Measurements from ENCODE around the gene PACSIN2.

Gene PACSIN2

DNA sequence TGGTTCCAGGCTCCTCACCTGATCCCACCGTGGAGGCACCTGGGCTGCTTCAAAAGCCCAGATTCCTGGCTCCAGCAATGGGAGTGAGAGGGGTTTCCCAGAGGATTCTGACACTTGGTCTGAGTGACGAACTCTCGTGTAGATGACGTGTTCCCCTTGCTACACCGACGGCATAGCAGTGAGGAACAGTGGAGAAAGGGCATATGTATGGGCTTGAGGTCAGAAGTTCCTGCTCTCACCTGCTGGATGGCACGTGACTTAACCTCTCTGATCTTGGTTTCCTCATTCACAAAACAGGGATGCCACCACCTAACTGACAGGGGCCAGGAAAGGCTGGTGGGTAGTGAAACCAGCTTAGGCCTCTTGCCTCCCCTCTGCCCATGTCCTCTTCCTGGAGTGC is 127.8 kb downstream of the PACSIN2 start:
- no peak for DNase-seq (ENCODE audit: extremely low read depth in 1 of 2, low read depth in 1 of 2)

- no peak for DNase-seq (ENCODE audit: extremely low read depth in 1 of 2, low read depth in 1 of 2)
Measured at GRCh38 chr22:42885446-42885845, 129.5 kb downstream of the PACSIN2 start.

- DNase-seq (ENCODE audit: extremely low read depth in 1 of 2, low read depth in 1 of 2), result no peak
Measured at GRCh38 chr22:42884616-42885375, 130.2 kb downstream of the PACSIN2 start.

- no peak for DNase-seq (ENCODE audit: extremely low read depth in 1 of 2, low read depth in 1 of 2)
Measured at GRCh38 chr22:42883970-42884369, 131.0 kb downstream of the PACSIN2 start.

- DNase-seq (ENCODE audit: extremely low read depth in 1 of 2, low read depth in 1 of 2), result no peak
Measured at GRCh38 chr22:42883121-42883520, 131.8 kb downstream of the PACSIN2 start.

- DNase-seq (ENCODE audit: extremely low read depth in 1 of 2, low read depth in 1 of 2), result no peak
Measured at GRCh38 chr22:42881982-42882656, 132.8 kb downstream of the PACSIN2 start.

DNA sequence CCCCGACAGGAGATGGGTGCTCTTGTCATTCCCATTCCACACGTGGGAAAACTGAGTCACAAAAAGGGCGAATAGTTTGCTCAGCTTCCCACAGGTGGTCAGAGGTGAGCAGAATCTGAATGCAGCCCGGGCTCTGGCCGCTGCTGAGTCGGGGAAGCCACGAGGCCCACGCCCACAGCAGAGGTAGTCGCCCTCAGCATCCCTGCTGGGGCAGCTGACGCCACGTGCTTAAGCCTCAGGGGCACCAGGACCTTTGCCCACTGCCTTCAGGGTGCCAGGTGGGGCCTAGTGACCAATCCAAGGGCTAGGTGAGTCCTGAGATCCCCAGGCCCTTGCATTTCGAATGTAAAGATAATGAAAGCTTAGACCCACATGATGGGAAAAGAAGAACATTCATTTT is 133.7 kb downstream of the PACSIN2 start:
- DNase-seq (ENCODE audit: extremely low read depth in 1 of 2, low read depth in 1 of 2), result no peak

- DNase-seq (ENCODE audit: extremely low read depth in 1 of 2, low read depth in 1 of 2), result no peak
Measured at GRCh38 chr22:42880815-42881214, 134.1 kb downstream of the PACSIN2 start.

DNA sequence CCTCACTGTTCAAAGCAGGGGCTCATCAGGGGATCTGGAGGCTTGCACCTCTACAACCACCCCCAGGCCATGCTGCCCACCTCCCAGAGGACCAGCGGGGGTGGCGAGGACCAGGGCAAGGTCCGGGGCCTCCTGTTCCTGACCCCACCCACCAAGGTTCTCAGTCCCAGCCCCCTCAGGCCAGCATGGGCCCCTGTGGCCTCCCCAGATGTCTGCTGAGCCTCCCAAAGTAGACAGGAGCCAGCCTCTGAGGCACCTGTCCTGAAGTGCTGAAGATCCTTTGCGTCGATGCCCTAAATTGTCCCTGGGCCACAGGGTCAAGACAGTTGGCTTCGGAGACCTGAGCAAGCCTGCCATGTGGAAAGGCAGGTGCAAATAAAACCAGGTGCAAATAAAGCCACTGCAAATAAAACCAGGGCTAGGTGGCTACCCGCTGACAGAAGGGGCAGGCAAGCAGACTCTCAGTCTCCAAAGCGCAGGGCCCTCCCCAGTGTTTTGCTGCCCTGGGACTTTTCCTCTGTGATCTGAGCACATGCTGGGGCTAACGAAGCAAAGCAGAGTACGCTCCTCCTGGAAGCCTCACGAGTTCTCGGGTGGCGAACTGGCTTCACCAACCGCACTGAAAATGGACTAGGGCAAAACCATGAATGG is 135.5 kb downstream of the PACSIN2 start:
- no peak for DNase-seq (ENCODE audit: extremely low read depth in 1 of 2, low read depth in 1 of 2)

DNA sequence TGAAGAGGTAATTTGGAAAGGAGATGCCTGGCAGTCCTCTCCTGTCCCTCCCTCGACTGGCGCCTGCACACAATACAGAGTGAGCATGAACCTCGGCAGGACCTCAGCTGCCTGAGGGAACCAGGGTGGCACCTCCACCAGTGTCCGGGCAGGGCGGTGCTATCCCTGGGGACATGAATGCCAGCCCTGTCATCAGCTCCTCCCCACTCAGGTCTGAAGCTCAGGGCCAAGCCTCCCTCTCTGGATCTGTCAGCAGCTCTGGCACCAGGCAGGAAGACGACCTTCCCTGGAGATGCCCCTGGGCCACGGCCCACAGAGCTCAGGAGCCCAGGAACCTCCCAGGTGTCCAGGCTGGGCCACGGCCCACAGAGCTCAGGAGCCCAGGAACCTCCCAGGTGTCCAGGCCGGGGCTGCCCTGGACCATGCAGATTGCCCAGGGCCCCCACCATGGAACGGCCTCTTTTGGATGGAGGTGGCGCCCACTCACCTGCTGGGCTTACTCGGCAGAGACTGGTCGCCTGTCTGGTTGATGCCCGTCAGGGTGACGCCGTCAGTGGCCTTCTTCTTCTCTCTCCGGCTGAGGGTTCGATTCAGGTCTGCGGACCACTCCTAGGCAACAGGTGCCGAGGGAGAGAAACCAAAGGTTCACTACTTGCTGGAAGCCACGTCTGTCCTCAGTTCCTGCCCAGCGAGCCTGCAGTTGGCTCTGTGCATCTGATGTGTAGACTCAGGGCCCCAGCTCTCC is 136.2 kb downstream of the PACSIN2 start:
- DNase-seq (ENCODE audit: extremely low read depth in 1 of 2, low read depth in 1 of 2), result no peak

DNA sequence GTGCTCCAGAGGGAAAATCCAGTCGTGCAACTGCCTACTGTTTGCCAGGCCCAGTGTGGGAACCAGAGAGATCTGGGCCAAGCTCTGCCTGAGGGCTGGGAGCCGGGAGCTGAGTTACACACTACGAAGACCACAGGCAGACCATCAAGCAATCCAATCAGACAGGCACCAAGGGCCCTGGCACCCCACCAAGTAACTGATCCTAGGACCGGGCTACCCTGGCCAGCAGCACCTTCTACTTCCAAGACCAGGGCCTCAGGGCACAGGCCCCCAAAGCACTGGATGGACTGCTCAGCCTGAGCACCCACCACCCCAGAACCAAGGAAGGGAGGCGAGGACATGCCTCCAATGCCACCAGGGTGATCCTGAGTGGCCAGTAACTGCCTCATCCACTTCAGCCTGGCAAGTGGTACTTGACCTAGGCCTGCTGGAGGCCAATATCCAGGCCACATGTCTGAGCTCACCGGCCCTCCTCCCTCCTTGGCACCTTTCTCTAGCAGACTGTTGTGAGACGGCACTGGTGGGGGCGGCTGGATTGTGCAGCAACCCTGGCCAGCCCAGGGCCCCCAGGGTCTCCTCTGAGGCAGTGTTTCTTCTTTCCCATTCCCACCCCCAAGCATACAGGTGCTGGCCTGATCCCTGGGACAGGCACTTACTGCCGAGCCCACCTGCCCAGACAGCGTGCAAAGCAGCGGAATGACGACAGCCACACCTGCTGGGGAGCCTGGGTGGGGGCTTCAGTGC is 137.2 kb downstream of the PACSIN2 start:
- no peak for DNase-seq (ENCODE audit: extremely low read depth in 1 of 2, low read depth in 1 of 2)

GRCh38 chr22:42877158-42877557 is 137.8 kb downstream of the PACSIN2 start:
- DNase-seq (ENCODE audit: extremely low read depth in 1 of 2, low read depth in 1 of 2), result no peak

DNA sequence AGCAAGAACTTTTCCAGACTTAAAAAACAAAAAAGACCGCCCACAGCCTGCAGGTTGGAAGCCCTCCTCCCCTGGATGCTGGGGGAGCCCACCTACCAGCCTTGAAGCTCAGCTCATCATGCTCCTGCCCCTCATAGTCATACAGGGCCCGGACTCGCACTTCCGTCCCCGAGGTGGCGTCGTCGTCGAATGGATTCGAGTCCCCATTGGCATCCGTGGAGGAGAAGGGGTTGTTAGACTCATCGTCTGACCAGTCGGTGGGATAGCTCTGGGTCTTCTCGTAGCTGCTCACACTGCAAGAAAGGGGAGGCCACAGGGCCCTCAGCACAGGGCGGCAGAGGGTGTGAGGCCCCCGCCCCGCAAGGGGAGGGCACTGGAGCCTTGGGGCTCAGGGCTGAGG is 138.9 kb downstream of the PACSIN2 start:
- DNase-seq (ENCODE audit: extremely low read depth in 1 of 2, low read depth in 1 of 2), result no peak

DNA sequence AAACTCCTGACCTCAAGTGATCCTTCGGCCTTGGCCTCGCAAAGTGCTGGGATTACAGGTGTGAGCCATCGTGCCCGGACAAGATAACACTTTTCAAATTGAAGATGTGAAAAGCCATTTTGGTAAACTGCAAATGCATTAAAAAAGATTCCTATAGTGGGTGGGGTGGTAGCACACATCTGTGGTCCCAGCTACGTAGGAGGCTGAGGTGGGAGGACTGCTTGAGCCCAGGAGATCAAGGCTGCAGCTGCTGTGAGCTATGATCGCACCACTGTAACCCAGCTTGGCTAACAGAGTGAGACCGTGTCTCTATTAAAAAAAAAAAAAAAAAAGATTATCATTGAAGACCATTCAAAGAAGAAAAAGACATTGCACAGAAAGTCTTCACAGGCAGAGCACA is 140.9 kb downstream of the PACSIN2 start:
- no peak for DNase-seq (ENCODE audit: extremely low read depth in 1 of 2, low read depth in 1 of 2)

GRCh38 chr22:42873356-42873755 is 141.6 kb downstream of the PACSIN2 start:
- no peak for DNase-seq (ENCODE audit: extremely low read depth in 1 of 2, low read depth in 1 of 2)

DNA sequence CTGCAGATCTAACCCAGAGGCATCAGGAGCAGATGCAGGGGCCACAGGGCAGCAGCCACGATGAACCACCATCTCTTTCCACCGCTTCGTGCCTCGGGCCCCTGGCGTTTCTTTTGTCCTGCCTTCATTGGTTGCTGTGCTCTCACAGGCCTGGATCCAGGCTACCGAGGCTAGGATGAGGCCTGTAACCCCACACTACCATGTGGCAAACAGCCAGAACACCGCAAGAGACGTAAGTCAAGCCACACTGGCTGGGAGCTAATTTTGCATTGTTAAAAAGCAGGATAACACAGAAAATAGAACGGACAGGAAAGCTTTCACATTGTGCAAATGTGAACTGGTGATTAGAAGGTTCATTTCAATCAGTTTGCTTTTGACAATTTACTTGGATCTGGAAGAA is 142.1 kb downstream of the PACSIN2 start:
- no peak for DNase-seq (ENCODE audit: extremely low read depth in 1 of 2, low read depth in 1 of 2)

GRCh38 chr22:42871146-42872050 is 143.6 kb downstream of the PACSIN2 start:
- no peak for DNase-seq (ENCODE audit: extremely low read depth in 1 of 2, low read depth in 1 of 2)

DNA sequence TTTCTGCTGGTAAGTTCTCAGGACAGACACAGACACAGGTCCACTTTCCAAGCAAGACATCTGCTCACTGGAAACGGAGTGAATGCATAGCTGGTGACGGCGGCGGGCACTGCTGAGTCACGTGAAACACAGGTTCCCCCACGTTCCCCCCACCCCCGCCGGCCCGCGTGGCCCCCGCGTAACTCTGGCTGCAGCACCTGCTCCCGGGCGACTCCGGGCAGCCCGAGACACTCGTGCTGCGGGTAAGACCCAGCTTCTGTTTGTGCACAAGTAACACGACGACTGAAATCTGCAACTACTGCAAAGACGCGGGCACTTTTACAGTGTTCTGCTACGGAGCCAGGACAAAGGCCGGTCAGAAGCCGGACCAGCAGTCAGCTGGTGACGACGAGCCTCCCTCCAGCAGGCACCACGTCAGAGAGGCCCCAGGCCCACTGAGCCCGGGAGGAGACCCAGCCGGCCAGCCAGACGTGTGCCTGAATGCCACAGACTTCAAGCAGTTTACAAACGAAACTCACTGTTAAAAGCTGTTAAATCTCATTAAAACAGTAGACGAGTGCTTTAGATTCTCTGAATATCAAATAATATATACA is 145.0 kb downstream of the PACSIN2 start:
- no peak for DNase-seq (ENCODE audit: extremely low read depth in 1 of 2, low read depth in 1 of 2)

DNA sequence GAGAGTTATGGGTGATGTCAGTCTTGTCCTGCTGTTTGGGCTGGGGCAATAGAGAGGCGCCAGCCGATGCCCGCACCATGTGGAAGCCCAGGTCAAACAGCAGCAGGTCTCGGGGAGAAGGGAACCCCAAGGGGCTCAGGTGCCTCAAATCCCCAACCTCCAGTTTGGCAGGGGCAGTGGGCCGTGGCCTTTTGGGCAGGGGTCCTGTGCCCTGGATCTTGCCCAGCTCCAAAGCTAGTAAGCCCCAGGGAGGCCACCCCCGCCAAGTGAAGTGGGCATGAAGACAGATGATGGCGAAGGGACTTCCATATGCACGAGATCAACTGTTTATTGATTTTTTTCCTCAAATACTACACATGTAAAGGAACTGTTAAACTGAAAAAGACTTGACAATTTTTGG is 145.5 kb downstream of the PACSIN2 start:
- DNase-seq (ENCODE audit: extremely low read depth in 1 of 2, low read depth in 1 of 2), result no peak
